ENCODE measurements around the gene PPAN.

- TF ChIP-seq CTCF (optimal IDR thresholded peaks at IDR 0.05 in 1 of 3, IDR thresholded peaks at IDR 0.05 in 1 of 3, conservative IDR thresholded peaks at IDR 0.05 in 1 of 3; ENCODE audit: extremely low read depth in 1 of 3, insufficient read depth in 2 of 3, low read length in 3 of 3), result peak in 2 of 3 experiments; percentile 3 to 6
- no peak for TF ChIP-seq EZH2 (IDR thresholded peaks at IDR 0.05; ENCODE audit: low read length)
These were observed 29.6 kb downstream of the PPAN start for GRCh38 chr19:10135551-10136334.
